Gastrocnemius medialis (tissue), 4 donors: Measurements from ENCODE around the gene LMX1A.
A peak's percentile ranks its signal among the peaks of the same experiment; 100 is the strongest.

Source experiments
- POLR2A ChIP-seq, 2 donors: fragments of 450-650 bp; IDR thresholded peaks; one replicate each; pipeline ENCODE4 v1.6.1; 2017; ENCODE audit warnings: antibody characterized with exemption in 2 of 2, mild to moderate bottlenecking in 2 of 2, moderate library complexity in 2 of 2
- TF ChIP-seq, protein P1 (sequence below), 5 experiments: fragments of 450-650 bp in 3 of 5; fragments of 200-600 bp in 2 of 5; sonication (generic) in 2 of 5; IDR thresholded peaks in 4 of 5; conservative IDR thresholded peaks in 1 of 5; 1 replicate in 4 of 5; 2 replicates in 1 of 5; pipeline ENCODE4 v1.5.1; 2016 to 2019; ENCODE audit warnings: antibody characterized with exemption in 5 of 5, mild to moderate bottlenecking in 3 of 5, moderate library complexity in 3 of 5

DNA sequence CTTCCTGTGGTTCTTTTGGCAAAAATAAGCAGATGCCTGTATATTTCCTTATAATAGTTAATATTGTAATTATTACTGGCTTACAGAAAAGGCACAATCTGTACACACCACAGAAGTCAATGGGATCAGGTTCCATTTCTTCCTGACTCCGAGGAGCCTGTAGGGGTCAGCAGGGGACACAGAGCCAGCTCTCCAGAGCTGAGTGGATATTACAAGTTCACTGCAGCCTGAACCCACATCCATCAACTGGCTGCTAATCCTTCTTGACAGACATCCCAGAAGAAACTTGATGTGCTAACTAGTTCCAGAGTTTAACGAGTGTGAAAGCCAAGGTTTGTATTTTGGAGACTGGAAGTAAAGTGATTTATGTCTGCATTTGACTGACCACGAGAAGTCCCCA is 203.8 kb downstream of the LMX1A start:
- TF ChIP-seq, protein P1, sequence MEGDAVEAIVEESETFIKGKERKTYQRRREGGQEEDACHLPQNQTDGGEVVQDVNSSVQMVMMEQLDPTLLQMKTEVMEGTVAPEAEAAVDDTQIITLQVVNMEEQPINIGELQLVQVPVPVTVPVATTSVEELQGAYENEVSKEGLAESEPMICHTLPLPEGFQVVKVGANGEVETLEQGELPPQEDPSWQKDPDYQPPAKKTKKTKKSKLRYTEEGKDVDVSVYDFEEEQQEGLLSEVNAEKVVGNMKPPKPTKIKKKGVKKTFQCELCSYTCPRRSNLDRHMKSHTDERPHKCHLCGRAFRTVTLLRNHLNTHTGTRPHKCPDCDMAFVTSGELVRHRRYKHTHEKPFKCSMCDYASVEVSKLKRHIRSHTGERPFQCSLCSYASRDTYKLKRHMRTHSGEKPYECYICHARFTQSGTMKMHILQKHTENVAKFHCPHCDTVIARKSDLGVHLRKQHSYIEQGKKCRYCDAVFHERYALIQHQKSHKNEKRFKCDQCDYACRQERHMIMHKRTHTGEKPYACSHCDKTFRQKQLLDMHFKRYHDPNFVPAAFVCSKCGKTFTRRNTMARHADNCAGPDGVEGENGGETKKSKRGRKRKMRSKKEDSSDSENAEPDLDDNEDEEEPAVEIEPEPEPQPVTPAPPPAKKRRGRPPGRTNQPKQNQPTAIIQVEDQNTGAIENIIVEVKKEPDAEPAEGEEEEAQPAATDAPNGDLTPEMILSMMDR (IDR thresholded peaks at IDR 0.05 in 4 of 5, conservative IDR thresholded peaks at IDR 0.05 in 1 of 5): peak in 2 of 5 experiments; percentile 15 to 41
- TF ChIP-seq POLR2A (IDR thresholded peaks at IDR 0.05): no peak
